Gastroesophageal sphincter (tissue), 3 donors: Measurements from ENCODE around the gene YOD1.

Source experiments
- CTCF ChIP-seq, 4 experiments: fragments of 200-600 bp in 2 of 4; fragments of 450-650 bp in 2 of 4; sonication (generic) in 1 of 4; IDR thresholded peaks; one replicate each; pipeline ENCODE4 v1.5.1; 2017 to 2019; ENCODE audit warnings: antibody characterized with exemption in 4 of 4, mild to moderate bottlenecking in 2 of 4, moderate library complexity in 2 of 4
- EP300 ChIP-seq: sonication (generic); formaldehyde crosslinking; IDR thresholded peaks from one replicate; pipeline ENCODE4 v1.6.1; 2017; ENCODE audit warnings: antibody characterized with exemption, mild to moderate bottlenecking
- POLR2A ChIP-seq, 2 donors: fragments of 450-650 bp; IDR thresholded peaks; one replicate each; pipeline ENCODE4 v1.6.1; 2017; ENCODE audit warnings: antibody characterized with exemption in 2 of 2, mild to moderate bottlenecking in 2 of 2, moderate library complexity in 1 of 2

GRCh38 chr1:207088701-207089626 lies 38.0 kb upstream of the YOD1 start, which contains the start of gene C4BPB:
- no peak for TF ChIP-seq CTCF (IDR thresholded peaks at IDR 0.05)
- TF ChIP-seq POLR2A (IDR thresholded peaks at IDR 0.05), result no peak
- TF ChIP-seq EP300, result no peak
